Parathyroid adenoma (tissue), 2 donors: Measurements from ENCODE around the gene CLSTN2.

Experiments
- H2AFZ ChIP-seq: fragments of 300-600 bp; sonication (generic); one replicate; pipeline ENCODE4 v1.7.0; 2017; ENCODE audit warnings: antibody characterized with exemption, mild to moderate bottlenecking
- H3K27ac ChIP-seq: fragments of 300-600 bp; sonication (generic); one replicate; pipeline ENCODE4 v1.7.0; 2017
- H3K27me3 ChIP-seq: fragments of 300-600 bp; sonication (generic); one replicate; pipeline ENCODE4 v1.7.0; 2017; ENCODE audit warnings: low read length; ENCODE audit not compliant: control insufficient read depth, insufficient read depth
- H3K36me3 ChIP-seq: fragments of 300-600 bp; sonication (generic); one replicate; pipeline ENCODE4 v1.7.0; 2017; ENCODE audit warnings: low read length; ENCODE audit not compliant: control insufficient read depth, insufficient read depth
- H3K4me1 ChIP-seq: fragments of 300-600 bp; sonication (generic); one replicate; pipeline ENCODE4 v1.7.0; 2017; ENCODE audit warnings: control low read depth
- H3K4me2 ChIP-seq: fragments of 300-600 bp; sonication (generic); one replicate; pipeline ENCODE4 v1.7.0; 2017; ENCODE audit warnings: low read length
- H3K4me3 ChIP-seq: fragments of 300-600 bp; sonication (generic); one replicate; pipeline ENCODE4 v1.7.0; 2017; ENCODE audit warnings: low read depth, low read length
- H3K79me2 ChIP-seq: fragments of 300-600 bp; sonication (generic); one replicate; pipeline ENCODE4 v1.7.0; 2017; ENCODE audit warnings: control low read depth
- H3K9ac ChIP-seq: fragments of 300-600 bp; sonication (generic); one replicate; pipeline ENCODE4 v1.7.0; 2017; ENCODE audit warnings: mild to moderate bottlenecking
- H3K9me3 ChIP-seq: fragments of 300-600 bp; sonication (generic); one replicate; pipeline ENCODE4 v1.7.0; 2017; ENCODE audit warnings: low read length; ENCODE audit not compliant: control insufficient read depth
- TF ChIP-seq, protein P1 (sequence below): fragments of 300-600 bp; sonication (generic); IDR thresholded peaks from one replicate; pipeline ENCODE4 v1.7.0; 2017; ENCODE audit warnings: antibody characterized with exemption, mild to moderate bottlenecking
- donor health status: primary hyperparathyroidism.

CLSTN2 gene

DNA sequence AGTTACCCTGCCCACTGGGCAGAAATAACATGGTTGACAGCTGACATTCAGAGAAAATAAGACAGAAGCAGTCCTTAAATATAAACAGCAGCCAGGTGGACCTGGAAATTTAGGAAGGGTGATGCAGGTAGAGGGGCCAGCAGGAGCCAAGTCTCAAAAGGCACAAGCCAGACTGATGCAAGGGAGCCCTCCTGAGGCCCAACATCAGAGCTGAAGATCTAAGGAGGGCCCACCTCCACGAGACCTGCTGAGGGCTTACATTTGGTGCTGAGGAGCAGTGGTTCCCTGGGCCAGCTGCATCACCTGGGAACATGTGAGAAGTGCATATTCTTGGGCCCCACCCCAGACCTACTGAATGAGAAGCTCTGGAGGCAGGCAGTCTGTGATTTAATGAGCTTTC, 637.3 kb downstream of the CLSTN2 start:
- no peak overlapping the region for H2AFZ ChIP-seq
- H3K4me2 ChIP-seq = no peak overlapping the region
- TF ChIP-seq, protein P1, sequence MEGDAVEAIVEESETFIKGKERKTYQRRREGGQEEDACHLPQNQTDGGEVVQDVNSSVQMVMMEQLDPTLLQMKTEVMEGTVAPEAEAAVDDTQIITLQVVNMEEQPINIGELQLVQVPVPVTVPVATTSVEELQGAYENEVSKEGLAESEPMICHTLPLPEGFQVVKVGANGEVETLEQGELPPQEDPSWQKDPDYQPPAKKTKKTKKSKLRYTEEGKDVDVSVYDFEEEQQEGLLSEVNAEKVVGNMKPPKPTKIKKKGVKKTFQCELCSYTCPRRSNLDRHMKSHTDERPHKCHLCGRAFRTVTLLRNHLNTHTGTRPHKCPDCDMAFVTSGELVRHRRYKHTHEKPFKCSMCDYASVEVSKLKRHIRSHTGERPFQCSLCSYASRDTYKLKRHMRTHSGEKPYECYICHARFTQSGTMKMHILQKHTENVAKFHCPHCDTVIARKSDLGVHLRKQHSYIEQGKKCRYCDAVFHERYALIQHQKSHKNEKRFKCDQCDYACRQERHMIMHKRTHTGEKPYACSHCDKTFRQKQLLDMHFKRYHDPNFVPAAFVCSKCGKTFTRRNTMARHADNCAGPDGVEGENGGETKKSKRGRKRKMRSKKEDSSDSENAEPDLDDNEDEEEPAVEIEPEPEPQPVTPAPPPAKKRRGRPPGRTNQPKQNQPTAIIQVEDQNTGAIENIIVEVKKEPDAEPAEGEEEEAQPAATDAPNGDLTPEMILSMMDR = no peak
- no peaks in the 10 kb centered on the region for H3K36me3 ChIP-seq
- no peak overlapping the region for H3K4me3 ChIP-seq
- H3K27ac ChIP-seq = no peak overlapping the region
- no peaks in the 10 kb centered on the region for H3K27me3 ChIP-seq
- no peak overlapping the region for H3K9ac ChIP-seq
- H3K9me3 ChIP-seq = no peaks in the 10 kb centered on the region
- no peaks in the 10 kb centered on the region for H3K4me1 ChIP-seq
- H3K79me2 ChIP-seq = no peaks in the 10 kb centered on the region

GRCh38 chr3:140573011-140573410, 638.0 kb downstream of the CLSTN2 start:
- Histone ChIP-seq H3K79me2 (no peaks in the 10 kb centered on the region), H3K36me3 (no peaks in the 10 kb centered on the region), H3K4me1 (no peaks in the 10 kb centered on the region), H3K4me3 (no peak overlapping the region), H3K9me3 (no peaks in the 10 kb centered on the region), H3K4me2 (no peak overlapping the region), H2AFZ (peak overlapping the region; percentile 23), H3K27me3 (no peaks in the 10 kb centered on the region), H3K27ac (no peak overlapping the region), H3K9ac (no peak overlapping the region)
- TF ChIP-seq, protein P1 = no peak

DNA sequence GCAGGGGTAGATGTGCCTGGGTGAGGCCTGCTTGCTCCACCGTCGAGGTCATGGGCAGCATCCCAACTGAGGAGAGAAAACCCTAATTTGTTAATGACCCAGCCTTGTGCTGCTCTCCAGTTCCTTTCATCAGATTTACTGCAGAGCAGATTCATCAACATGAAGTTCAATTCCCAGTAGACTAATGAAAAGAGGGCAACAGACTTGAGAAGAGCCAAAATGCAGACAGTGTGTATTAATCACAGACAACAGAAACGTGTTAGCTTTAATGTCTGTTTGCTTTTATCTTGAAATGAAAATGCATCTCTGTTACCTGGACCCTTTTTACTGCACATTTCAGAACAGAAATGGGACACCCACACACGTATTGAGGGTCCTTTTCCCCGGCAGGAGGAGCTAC, 639.4 kb downstream of the CLSTN2 start:
- Histone ChIP-seq H3K36me3 (no peaks in the 10 kb centered on the region), H3K9ac (no peak overlapping the region), H3K79me2 (no peaks in the 10 kb centered on the region), H3K9me3 (no peaks in the 10 kb centered on the region), H3K27ac (no peak overlapping the region), H3K4me2 (no peak overlapping the region), H3K4me1 (no peaks in the 10 kb centered on the region), H3K4me3 (no peak overlapping the region), H2AFZ (no peak overlapping the region), H3K27me3 (no peaks in the 10 kb centered on the region)
- TF ChIP-seq, protein P1 = no peak

GRCh38 chr3:140576449-140576848, 641.5 kb downstream of the CLSTN2 start:
- no peak overlapping the region for H3K9ac ChIP-seq
- no peaks in the 10 kb centered on the region for H3K79me2 ChIP-seq
- no peak overlapping the region for H3K4me2 ChIP-seq
- no peak overlapping the region for H2AFZ ChIP-seq
- no peaks in the 10 kb centered on the region for H3K36me3 ChIP-seq
- H3K4me1 ChIP-seq = no peaks in the 10 kb centered on the region
- TF ChIP-seq, protein P1 = no peak
- no peak overlapping the region for H3K4me3 ChIP-seq
- H3K27me3 ChIP-seq = no peaks in the 10 kb centered on the region
- H3K9me3 ChIP-seq = no peaks in the 10 kb centered on the region
- no peak overlapping the region for H3K27ac ChIP-seq

GRCh38 chr3:140577911-140578310, 642.9 kb downstream of the CLSTN2 start:
- Histone ChIP-seq H3K4me3 (no peak overlapping the region), H3K9ac (no peak overlapping the region), H2AFZ (no peak overlapping the region), H3K79me2 (no peaks in the 10 kb centered on the region), H3K27ac (no peak overlapping the region), H3K27me3 (no peaks in the 10 kb centered on the region), H3K4me2 (no peak overlapping the region), H3K36me3 (no peaks in the 10 kb centered on the region), H3K4me1 (no peaks in the 10 kb centered on the region), H3K9me3 (no peaks in the 10 kb centered on the region)
- TF ChIP-seq, protein P1 = no peak
